ENCODE results near the gene TLCD1.

- TF ChIP-seq CTCF (conservative IDR thresholded peaks at IDR 0.05; ENCODE audit: low read depth in 2 of 2) = no peak
- TF ChIP-seq NANOG (IDR thresholded peaks at IDR 0.05; ENCODE audit: borderline replicate concordance) = no peak
- no peak for TF ChIP-seq EZH2 (IDR thresholded peaks at IDR 0.05; ENCODE audit: low read depth, unreplicated experiment)
- TF ChIP-seq POLR2AphosphoS5 (IDR thresholded peaks at IDR 0.05; ENCODE audit: low read depth) = no peak; the same call in 1 of the 2 replicates
- no peak for TF ChIP-seq ETS1 (IDR thresholded peaks at IDR 0.05)
- no peak for TF ChIP-seq EZH2phosphoT487 (IDR thresholded peaks at IDR 0.05; ENCODE audit: unreplicated experiment)
- TF ChIP-seq JUNB (IDR thresholded peaks at IDR 0.05; ENCODE audit: unreplicated experiment) = no peak
- no peak for TF ChIP-seq ZNF331 (CRISPR knock-in tag; IDR thresholded peaks at IDR 0.05; ENCODE audit: low read depth)
- no peak for TF ChIP-seq REST (IDR thresholded peaks at IDR 0.05; ENCODE audit: unreplicated experiment)
Observed at GRCh38 chr17:28702752-28703150, 23.3 kb downstream of the TLCD1 start.

All from GM23338 (cell line).